ENCODE results near the gene ZNF25.
"Not testable (repeated sequence)": the region's sequence is repeated elsewhere in the genome, so short reads cannot be mapped to it uniquely, and the experiment has no call there.

Gene ZNF25

GRCh38 chr10:37976091-37976879 is at the start of gene ZNF25:
ZNF25 (minus strand) TSS chr10:37976647; CDS start chr10:37971722, 4,925 bp downstream.
- no peaks in the 10 kb centered on the region for H4K20me1 ChIP-seq (ENCODE audit: insufficient read depth, low read length)
- no peaks in the 10 kb centered on the region; the same call in 1 of the 2 replicates for H3K36me3 ChIP-seq (ENCODE audit: insufficient read depth, low read length)
- peak within 1 kb of the TSS; percentile 98 for H2AFZ ChIP-seq (ENCODE audit: low read depth, low read length)
- peak within 1 kb of the TSS; percentile 99 for H3K9ac ChIP-seq (ENCODE audit: low read depth, low read length)
- DNase-seq (peak; percentile 99), ATAC-seq (ENCODE audit: insufficient read depth, low read depth) (peak; percentile 91)
- H3K27me3 ChIP-seq (ENCODE audit: insufficient read depth, low read length, poor library complexity), result no peaks in the 10 kb centered on the region
- H3K4me1 ChIP-seq (ENCODE audit: insufficient read depth, low read length), result peaks cover 26% of the 10 kb centered on the region
- TF ChIP-seq CTCF (IDR thresholded peaks at IDR 0.05; ENCODE audit: borderline replicate concordance, extremely low read depth, low read length, poor library complexity, severe bottlenecking), result peak; percentile 96
- no peak for TF ChIP-seq EZH2 (IDR thresholded peaks at IDR 0.05; ENCODE audit: borderline replicate concordance, low read depth, low read length, severe bottlenecking)
- H3K4me3 ChIP-seq (ENCODE audit: low read depth in 1 of 2, low read length in 2 of 2), result peak within 1 kb of the TSS; percentile 94 to 99
- no peaks in the 10 kb centered on the region for H3K9me3 ChIP-seq (ENCODE audit: insufficient read depth, low read length, severe bottlenecking)
- peak within 1 kb of the TSS; percentile 98 for H3K27ac ChIP-seq (ENCODE audit: low read length)
- peaks cover 7% of the 10 kb centered on the region for H3K79me2 ChIP-seq (ENCODE audit: insufficient read depth, low read length)
- peak within 1 kb of the TSS; percentile 96 for H3K4me2 ChIP-seq (ENCODE audit: insufficient read depth, low read length)

- H4K20me1 ChIP-seq (ENCODE audit: insufficient read depth, low read length), result no peaks in the 10 kb centered on the region
- H3K9ac ChIP-seq (ENCODE audit: low read depth, low read length), result no peak overlapping the region
- H2AFZ ChIP-seq (ENCODE audit: low read depth, low read length), result no peak overlapping the region
- TF ChIP-seq CTCF (IDR thresholded peaks at IDR 0.05; ENCODE audit: borderline replicate concordance, extremely low read depth, low read length, poor library complexity, severe bottlenecking), result no peak
- TF ChIP-seq EZH2 (IDR thresholded peaks at IDR 0.05; ENCODE audit: borderline replicate concordance, low read depth, low read length, severe bottlenecking), result no peak
- ATAC-seq (ENCODE audit: insufficient read depth, low read depth) (peak; percentile 60; the same call in 2 of the 3 replicates), DNase-seq (no peak)
- no peak overlapping the region for H3K4me3 ChIP-seq (ENCODE audit: low read depth in 1 of 2, low read length in 2 of 2)
- no peaks in the 10 kb centered on the region for H3K27me3 ChIP-seq (ENCODE audit: insufficient read depth, low read length, poor library complexity)
- H3K9me3 ChIP-seq (ENCODE audit: insufficient read depth, low read length, severe bottlenecking), result no peaks in the 10 kb centered on the region
- H3K79me2 ChIP-seq (ENCODE audit: insufficient read depth, low read length), result peaks cover 7% of the 10 kb centered on the region
- H3K27ac ChIP-seq (ENCODE audit: low read length), result no peak overlapping the region
- peaks cover 86% of the 10 kb centered on the region for H3K36me3 ChIP-seq (ENCODE audit: insufficient read depth, low read length)
- H3K4me1 ChIP-seq (ENCODE audit: insufficient read depth, low read length), result no peaks in the 10 kb centered on the region
- no peak overlapping the region for H3K4me2 ChIP-seq (ENCODE audit: insufficient read depth, low read length)
These were observed 48.8 kb upstream of the ZNF25 start for GRCh38 chr10:38025283-38025682.

GRCh38 chr10:38019124-38019523 is 42.7 kb upstream of the ZNF25 start:
- ATAC-seq (ENCODE audit: insufficient read depth, low read depth); DNase-seq; H3K4me3 ChIP-seq (ENCODE audit: low read depth in 1 of 2, low read length in 2 of 2); H3K4me1 ChIP-seq (ENCODE audit: insufficient read depth, low read length); H3K27ac ChIP-seq (ENCODE audit: low read length); H3K27me3 ChIP-seq (ENCODE audit: insufficient read depth, low read length, poor library complexity); H3K9ac ChIP-seq (ENCODE audit: low read depth, low read length); H3K9me3 ChIP-seq (ENCODE audit: insufficient read depth, low read length, severe bottlenecking); H2AFZ ChIP-seq (ENCODE audit: low read depth, low read length); H4K20me1 ChIP-seq (ENCODE audit: insufficient read depth, low read length); H3K4me2 ChIP-seq (ENCODE audit: insufficient read depth, low read length): not testable (repeated sequence)
- Histone ChIP-seq H3K36me3 (ENCODE audit: insufficient read depth, low read length) (peaks cover 84% of the 10 kb centered on the region), H3K79me2 (ENCODE audit: insufficient read depth, low read length) (peaks cover 15% of the 10 kb centered on the region)

GRCh38 chr10:38016354-38016753 is 39.9 kb upstream of the ZNF25 start:
- peaks cover 78% of the 10 kb centered on the region for H3K36me3 ChIP-seq (ENCODE audit: insufficient read depth, low read length)
- H3K9ac ChIP-seq (ENCODE audit: low read depth, low read length), result no peak overlapping the region
- peaks cover 8% of the 10 kb centered on the region for H3K9me3 ChIP-seq (ENCODE audit: insufficient read depth, low read length, severe bottlenecking)

More at GRCh38 chr10:38016354-38016753, 39.9 kb upstream of the ZNF25 start:
- peaks cover 14% of the 10 kb centered on the region for H3K4me1 ChIP-seq (ENCODE audit: insufficient read depth, low read length)
- peaks cover 39% of the 10 kb centered on the region for H3K79me2 ChIP-seq (ENCODE audit: insufficient read depth, low read length)
- TF ChIP-seq EZH2 (IDR thresholded peaks at IDR 0.05; ENCODE audit: borderline replicate concordance, low read depth, low read length, severe bottlenecking), result no peak
- TF ChIP-seq CTCF (IDR thresholded peaks at IDR 0.05; ENCODE audit: borderline replicate concordance, extremely low read depth, low read length, poor library complexity, severe bottlenecking), result no peak
- H3K27me3 ChIP-seq (ENCODE audit: insufficient read depth, low read length, poor library complexity), result no peaks in the 10 kb centered on the region
- H3K27ac ChIP-seq (ENCODE audit: low read length), result no peak overlapping the region
- ATAC-seq (ENCODE audit: insufficient read depth, low read depth), result no peak
- no peaks in the 10 kb centered on the region for H4K20me1 ChIP-seq (ENCODE audit: insufficient read depth, low read length)
- no peak overlapping the region for H3K4me2 ChIP-seq (ENCODE audit: insufficient read depth, low read length)
- no peak overlapping the region for H2AFZ ChIP-seq (ENCODE audit: low read depth, low read length)
- DNase-seq, result no peak
- no peak overlapping the region for H3K4me3 ChIP-seq (ENCODE audit: low read depth in 1 of 2, low read length in 2 of 2)

Data from DND-41 (cell line).